NAMALWA (cell line): ENCODE data around the gene FGFR3.
A peak's percentile ranks its signal among the peaks of the same experiment; 100 is the strongest.

ENCODE experiments used
- DNase-seq: peaks from one replicate; pipeline ENCODE4 v3.0.0-alpha.2; 2015; ENCODE audit warnings: low spot score

FGFR3 gene

DNA sequence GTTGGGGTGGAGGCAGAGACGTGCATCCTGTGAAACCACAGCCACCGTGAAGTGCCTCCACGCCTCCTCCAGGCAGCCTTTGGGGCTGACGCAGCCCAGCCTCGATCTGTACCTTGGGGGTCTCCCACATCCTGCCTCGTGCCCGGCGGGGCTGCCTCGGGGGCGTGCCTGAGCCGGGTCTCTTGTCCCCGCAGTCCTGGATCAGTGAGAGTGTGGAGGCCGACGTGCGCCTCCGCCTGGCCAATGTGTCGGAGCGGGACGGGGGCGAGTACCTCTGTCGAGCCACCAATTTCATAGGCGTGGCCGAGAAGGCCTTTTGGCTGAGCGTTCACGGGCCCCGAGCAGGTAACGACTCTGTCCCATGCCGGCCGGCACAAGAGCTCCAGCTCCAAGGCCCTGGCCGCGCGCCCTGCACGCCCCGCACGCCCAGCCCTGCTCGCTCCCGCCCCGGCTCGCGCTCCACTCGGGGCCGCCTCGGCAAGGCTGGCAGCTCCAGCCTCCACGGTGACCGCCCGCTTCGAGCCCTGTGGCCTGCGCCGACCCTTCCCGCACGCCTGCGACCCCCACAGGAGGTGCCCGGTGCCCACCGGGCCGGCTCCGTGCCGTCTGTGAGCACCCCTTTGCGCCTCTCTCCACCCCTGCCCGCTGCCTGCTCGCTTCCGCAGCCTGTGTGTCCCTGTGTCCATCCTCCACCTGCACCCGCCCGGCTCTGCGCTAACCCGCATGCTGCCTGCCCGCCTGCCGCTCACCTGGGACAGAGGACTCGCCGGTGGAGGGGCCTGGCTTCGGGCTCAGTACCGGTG lies 9.8 kb downstream of the FGFR3 start:
- no peak for DNase-seq

DNA sequence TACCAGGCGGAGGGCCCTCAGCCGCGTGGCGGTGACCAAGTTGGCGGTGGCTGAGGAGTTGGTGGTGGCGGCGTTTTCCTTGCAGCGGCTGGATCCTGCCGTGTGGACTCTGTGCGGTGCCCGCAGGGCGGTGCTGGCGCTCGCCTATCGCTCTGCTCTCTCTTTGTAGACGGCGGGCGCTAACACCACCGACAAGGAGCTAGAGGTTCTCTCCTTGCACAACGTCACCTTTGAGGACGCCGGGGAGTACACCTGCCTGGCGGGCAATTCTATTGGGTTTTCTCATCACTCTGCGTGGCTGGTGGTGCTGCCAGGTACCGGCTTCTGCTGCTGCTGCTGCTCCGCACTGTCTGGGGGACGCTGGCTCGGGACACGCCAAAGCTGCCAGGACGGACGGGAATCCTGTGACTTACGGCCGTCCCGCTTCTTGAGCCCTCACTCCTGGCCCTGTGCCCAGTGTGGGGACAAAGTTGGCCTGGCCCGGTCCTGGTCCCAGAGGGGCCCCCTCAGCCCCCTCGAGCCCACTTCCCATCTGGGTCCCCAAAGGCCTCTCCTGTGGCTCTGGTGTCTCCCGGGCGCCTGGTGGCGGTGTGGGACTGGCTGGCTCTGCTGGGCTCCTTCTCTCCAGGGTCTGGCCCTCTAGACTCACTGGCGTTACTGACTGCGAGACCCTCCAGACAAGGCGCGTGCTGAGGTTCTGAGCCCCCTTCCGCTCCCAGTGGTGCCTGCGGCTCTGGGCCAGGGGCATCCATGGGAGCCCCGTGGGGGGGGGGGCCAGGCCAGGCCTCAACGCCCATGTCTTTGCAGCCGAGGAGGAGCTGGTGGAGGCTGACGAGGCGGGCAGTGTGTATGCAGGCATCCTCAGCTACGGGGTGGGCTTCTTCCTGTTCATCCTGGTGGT lies 10.7 kb downstream of the FGFR3 start:
- no peak for DNase-seq

DNA sequence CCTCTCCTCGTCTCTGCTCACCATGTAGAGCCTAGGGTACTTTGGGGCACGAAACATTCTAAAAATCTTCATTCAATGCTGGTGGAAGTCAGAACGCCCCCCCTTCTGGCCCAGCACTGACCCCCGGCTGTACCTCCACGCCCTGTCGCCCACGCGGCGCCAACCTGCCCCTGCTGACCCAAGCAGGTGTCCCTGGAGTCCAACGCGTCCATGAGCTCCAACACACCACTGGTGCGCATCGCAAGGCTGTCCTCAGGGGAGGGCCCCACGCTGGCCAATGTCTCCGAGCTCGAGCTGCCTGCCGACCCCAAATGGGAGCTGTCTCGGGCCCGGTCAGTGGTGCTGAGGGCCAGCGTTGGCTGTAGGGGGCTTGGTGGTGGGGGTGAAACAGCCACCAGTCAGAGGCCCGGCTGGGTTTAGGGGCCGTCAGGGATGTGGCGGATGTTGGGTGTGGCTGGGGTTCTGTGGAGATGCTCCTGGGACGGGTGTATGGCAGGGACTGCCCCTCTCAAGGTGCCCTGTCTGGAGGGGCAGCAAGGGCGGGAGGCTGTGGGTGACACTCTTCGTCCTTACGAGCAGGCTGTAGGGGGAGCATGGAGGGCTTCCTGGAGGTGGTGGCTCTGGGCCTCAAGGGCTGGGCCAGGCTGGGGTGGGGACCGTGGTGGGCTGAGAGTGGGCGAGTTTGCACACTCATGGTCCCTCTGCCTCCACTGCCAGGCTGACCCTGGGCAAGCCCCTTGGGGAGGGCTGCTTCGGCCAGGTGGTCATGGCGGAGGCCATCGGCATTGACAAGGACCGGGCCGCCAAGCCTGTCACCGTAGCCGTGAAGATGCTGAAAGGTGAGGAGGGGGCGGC lies 11.8 kb downstream of the FGFR3 start:
- DNase-seq = no peak

DNA sequence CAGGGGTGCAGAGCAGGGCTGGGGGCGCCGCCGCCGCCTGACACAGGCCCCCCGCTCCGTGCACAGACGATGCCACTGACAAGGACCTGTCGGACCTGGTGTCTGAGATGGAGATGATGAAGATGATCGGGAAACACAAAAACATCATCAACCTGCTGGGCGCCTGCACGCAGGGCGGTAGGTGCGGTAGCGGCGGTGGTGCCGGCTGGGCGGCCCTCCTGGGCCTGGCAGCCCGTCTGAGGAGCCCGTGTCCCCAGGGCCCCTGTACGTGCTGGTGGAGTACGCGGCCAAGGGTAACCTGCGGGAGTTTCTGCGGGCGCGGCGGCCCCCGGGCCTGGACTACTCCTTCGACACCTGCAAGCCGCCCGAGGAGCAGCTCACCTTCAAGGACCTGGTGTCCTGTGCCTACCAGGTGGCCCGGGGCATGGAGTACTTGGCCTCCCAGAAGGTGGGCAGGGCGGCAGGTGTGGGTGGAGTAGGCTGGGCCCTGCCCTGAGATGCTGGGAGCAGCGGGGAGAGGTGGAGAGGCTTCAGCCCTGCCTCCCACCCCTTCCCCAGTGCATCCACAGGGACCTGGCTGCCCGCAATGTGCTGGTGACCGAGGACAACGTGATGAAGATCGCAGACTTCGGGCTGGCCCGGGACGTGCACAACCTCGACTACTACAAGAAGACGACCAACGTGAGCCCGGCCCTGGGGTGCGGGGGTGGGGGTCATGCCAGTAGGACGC lies 12.6 kb downstream of the FGFR3 start:
- DNase-seq = no peak

DNA sequence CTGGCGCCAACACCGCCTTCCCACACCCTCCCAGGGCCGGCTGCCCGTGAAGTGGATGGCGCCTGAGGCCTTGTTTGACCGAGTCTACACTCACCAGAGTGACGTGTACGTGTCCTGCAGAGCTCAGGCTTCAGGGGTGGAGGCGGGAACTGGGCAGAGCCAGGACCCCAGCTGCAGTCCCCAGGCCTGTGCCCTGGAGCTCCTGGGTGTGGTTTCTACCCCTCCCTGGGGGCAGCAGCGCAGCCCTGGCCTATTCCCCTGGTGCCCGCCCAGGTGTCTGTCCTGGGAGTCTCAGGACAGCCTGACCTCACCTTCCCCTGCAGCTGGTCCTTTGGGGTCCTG lies 13.1 kb downstream of the FGFR3 start:
- DNase-seq = no peak

DNA sequence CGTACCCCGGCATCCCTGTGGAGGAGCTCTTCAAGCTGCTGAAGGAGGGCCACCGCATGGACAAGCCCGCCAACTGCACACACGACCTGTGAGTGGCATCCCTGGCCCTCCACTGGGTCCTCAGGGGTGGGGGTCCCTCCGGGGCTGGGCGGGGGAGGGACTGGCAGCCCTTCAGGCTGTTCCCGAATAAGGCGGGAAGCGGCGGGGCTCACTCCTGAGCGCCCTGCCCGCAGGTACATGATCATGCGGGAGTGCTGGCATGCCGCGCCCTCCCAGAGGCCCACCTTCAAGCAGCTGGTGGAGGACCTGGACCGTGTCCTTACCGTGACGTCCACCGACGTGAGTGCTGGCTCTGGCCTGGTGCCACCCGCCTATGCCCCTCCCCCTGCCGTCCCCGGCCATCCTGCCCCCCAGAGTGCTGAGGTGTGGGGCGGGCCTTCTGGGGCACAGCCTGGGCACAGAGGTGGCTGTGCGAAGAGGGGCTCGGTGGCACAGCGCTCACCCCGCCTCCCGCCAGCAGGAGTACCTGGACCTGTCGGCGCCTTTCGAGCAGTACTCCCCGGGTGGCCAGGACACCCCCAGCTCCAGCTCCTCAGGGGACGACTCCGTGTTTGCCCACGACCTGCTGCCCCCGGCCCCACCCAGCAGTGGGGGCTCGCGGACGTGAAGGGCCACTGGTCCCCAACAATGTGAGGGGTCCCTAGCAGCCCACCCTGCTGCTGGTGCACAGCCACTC lies 13.7 kb downstream of the FGFR3 start:
- DNase-seq = no peak

DNA sequence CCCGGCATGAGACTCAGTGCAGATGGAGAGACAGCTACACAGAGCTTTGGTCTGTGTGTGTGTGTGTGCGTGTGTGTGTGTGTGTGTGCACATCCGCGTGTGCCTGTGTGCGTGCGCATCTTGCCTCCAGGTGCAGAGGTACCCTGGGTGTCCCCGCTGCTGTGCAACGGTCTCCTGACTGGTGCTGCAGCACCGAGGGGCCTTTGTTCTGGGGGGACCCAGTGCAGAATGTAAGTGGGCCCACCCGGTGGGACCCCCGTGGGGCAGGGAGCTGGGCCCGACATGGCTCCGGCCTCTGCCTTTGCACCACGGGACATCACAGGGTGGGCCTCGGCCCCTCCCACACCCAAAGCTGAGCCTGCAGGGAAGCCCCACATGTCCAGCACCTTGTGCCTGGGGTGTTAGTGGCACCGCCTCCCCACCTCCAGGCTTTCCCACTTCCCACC lies 14.3 kb downstream of the FGFR3 start:
- DNase-seq = peak; percentile 47

DNA sequence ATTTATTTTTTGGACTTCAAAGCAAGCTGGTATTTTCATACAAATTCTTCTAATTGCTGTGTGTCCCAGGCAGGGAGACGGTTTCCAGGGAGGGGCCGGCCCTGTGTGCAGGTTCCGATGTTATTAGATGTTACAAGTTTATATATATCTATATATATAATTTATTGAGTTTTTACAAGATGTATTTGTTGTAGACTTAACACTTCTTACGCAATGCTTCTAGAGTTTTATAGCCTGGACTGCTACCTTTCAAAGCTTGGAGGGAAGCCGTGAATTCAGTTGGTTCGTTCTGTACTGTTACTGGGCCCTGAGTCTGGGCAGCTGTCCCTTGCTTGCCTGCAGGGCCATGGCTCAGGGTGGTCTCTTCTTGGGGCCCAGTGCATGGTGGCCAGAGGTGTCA lies 15.3 kb downstream of the FGFR3 start:
- DNase-seq = no peak

DNA sequence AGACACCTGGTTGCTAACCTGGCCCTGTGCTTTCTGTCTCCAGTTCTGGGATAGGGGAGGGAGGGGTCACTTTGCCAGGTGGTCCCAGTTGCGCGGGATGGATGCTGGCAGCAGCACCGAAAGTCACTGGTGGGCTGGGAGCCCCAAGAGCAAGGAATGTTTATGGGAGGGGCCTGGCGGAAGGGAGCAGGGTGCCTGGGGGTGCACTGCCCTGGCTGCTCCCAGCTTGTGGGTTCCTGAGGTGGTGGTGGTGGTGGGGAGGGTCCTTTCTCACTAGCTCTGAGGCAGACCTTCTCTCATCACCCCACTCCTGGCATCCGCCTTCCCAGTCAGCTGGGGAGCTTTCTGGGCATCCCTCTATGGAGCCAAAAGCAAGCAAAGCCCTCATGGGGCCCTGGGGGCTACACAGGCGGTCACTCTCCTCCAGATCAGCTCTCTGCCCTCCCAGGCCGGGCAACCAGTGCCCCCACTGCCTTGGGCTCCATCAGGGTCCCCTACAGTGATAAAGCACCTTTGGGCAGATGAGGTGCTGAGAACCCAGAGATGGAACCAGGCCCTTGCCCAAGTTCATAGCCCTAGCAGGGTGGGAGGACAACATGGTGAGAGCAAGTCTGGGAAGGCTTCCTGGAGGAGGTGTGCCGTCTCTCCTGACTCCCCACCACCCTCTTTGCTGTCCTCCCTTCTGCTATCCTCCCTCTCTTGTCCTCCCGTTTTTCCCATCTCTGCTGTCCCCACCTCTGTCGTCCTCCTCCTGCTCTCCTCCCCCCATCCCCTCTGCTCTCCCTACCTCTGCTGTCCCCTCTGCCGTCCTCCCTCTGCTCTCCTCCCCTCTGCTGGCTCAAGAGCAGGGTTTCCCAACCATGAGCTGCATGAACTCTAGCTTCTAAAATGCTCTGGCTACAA lies 16.0 kb downstream of the FGFR3 start:
- no peak for DNase-seq

DNA sequence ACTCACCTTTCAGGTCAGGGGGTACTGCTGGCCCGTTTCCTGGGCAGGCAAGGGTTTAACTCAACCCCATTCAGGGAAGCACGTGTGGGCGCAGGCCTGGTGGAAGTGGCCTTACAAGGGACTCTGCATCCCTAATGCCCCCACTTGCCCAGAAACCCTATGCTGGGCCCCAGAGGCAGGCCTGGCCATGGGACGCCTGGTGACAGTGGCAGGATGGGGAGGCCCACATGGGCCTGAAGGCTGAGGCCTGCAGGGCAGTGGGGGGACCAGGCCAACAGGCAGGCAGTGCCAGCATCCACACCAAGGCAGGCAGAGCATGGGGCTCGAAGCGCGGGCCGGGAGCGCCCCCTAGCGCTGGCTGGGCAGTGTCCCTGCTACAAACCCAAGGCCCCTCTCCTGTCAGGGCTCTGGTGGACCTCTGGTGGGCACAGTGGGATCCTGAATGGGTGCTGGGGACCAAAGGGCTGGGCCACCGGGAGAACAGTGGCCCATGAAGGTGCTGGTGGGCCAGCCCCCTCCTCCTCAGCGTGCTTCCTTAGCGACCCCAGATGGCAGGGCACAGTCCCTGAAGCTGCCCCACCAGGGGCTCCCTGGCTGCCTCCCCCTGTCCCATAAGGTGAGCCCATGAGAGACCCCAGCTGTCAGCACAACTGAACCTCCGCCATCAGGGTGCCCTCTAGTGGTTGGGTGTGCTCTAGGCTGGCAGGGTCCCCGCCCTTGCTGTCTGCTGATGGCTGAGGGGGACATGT lies 16.8 kb downstream of the FGFR3 start:
- DNase-seq = peak; percentile 80

DNA sequence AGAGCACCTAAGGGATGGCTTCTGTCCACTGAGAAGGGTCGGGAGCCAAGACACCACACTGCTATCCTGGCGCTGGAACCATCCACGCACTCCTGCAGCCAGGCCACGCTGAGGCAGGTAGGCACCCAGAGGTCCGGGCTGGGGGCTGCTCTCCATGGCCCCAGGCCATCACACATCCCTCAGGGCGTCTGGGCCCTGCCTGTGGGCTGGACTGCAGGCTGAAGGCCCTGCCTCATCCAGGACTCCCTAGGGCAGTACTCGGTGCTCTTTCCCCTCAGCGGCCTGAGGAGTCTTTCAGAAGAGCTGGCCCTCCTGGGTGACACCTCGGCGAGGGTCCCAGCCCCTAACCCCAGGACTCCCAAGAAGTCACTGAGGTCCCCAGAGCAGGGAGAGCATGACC lies 17.7 kb downstream of the FGFR3 start:
- no peak for DNase-seq

DNA sequence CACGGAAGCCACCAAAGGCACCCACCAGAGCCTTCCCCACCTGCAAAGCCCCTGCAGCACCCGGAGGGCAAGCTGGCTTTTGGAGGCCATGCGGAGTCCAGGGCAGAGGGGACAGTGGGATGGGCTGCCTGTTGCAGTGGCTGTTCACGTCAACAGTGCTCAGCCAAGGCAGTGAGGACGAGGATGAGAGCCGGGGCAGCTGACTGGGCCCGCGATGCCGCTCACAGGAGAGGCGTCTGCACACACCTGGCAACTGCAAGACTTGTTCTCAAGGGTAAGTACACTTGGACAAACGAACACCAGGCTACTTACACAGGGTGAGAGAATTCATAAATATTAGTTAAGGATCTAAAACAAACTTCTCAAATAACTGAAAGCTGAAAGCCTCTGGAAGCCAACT lies 19.6 kb downstream of the FGFR3 start:
- DNase-seq = no peak

DNA sequence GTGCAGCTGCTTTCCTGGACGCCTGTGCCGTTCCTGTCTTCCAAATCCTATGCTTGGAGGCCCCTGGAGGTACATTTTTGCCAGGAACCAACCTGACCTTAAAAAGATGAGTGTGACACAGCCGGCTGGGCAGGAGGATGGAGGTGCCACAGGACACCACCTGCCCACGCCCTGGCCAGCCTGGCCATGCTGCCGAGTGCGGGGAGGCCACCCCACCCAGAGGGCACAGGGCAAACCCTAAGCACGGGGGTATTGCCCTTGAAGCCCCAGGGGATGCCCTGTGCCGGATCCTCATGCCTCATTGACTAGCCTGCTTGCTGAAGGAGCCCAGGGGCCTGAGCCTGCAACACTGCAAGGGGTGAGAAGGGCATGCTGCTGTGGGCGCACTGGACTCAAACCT lies 20.1 kb downstream of the FGFR3 start:
- DNase-seq = no peak

DNA sequence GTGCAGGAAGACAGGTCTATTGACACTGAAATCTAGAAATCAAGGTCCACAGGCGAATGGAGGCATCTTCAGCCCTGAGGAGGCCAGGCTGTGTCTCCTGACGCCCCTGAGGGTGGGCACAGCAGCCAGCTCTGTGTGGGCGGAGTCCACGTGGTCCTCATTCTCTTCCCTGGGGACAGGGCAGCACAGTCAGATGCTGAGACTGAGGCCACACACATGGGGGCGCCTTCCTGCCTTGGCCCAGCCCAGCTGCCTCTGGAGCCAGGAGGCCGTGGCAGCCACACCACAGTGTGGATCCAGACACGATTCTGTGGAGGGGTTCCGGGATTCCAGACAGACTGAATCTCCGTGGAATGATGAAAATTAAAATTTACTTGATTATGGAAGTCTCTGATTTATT lies 20.8 kb downstream of the FGFR3 start:
- DNase-seq = peak; percentile 26

DNA sequence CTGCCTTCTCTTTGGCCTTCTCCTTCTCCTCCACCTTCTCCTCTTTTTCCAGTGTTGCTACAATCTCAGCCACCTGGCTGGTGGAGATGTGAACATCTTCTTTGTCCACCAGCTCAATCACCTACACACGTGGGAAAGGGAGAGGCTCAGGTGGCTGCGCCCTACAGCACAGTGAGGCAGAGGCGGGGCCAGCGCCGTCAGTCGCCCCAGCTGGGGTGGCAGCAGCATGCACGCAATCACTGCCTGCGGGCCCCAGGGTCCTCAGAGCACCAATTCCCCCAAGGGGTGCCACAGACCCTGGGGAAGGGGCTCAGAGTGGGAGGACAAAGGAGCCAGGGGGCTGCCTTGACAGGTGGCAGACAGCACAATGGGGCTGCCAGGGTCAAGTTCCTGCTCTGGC lies 21.4 kb downstream of the FGFR3 start:
- no peak for DNase-seq

DNA sequence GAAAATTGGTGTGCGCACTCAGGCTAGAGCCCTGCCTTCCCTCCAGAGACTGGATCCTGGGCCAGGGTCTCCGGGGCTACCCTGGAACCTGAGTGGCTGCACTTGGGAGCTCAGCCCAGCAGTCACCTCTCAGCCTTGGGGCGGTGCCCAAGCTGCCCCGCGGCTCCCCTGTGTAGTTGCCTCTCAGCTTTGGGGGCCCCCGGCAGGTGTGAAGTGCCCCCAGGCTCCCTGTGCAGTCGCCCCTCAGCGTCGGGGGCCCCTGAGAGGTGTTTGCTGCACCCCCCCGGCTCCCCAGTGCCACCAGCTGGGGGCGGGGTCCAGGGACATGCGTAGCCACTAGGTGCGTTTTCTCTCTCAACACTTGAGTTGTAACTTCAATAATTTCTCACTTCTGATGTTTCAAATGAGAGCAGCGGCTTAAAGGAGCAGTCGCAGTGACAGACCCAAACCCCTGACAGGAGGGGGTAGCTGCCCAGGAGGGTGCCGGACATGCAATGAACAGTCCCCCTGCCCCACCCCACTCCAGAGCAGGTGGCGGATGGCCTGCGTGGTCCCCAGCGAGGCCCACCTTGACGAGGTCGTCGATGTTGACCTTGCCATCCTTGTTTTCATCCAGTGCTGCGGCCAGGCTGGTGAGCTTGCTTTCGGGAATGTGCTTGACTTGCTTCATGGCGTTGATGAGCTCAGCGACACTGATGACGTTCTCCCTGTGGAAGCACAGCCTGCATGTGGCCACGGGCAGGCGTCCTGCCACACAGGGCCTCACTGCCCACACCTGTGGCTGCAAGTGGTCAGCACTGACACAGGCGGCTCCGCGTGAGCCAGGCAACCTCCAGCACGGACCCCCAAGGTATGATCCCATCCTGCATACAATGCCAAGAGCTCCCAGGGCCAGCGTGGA lies 22.3 kb downstream of the FGFR3 start:
- DNase-seq = no peak

DNA sequence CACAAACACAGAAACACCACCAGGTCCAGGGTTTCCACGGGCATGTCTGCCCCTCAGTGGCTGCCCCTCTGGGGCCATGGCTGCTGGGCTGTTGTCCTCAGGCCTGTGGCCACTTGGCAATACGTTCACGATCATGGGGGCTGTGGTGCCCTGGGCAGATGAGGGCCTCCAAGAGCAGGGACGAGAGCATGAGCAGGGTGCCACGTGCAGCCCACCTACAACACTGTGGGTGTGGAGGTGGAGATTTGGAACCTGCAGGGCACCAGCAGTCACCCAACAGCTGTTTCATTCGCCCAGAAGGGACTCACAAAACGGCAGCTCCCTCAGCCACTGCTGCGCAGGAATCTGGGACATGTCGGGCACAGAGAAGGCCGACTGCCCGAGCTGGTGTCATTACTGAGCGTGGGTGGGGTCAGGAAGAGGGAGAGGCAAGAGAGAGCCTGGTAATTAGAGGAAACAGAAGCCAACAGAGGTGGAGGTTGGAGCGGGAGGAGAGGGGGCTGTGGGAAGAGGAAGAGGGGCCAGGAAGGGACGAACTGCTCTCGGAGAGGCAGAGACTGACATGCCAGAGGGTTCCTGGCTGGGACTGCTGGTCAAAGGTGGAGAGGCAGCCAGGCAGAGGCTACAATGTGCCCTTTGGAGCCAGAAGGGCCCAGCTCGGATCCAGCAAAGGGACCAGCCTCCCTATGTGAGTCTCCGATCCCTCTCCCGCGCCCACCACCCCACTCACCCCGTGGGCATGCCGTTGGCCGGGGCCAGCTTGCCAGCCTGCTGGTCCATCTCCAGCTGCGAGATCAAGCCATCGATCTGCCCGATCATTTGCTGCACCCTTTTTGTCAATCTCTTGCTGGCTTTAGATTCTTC lies 23.1 kb downstream of the FGFR3 start:
- no peak for DNase-seq
